IMR-90 (cell line): ENCODE measurements around the gene IGF2R. TPM values are rescaled to one million over a fixed set of nuclear protein-coding genes. Genes with fewer than 3 reads are reported as not detected.

Experiments used
- ATAC-seq: fragments of 200-7000 bp; cut with Tn5 transposase; 2 replicates; pipeline ENCODE4 v1.9.1; 2020; ENCODE audit warnings: low read depth, mild to moderate bottlenecking, moderate library complexity
- BruUV-seq: library from RNA; stranded (reverse); fragments of 400-500 nt; replicated peaks from 2 replicates; lab custom pipeline; 2021; lab: Mats Ljungman, UMichigan
- CTCF ChIA-PET: fragments of 300-600 bp; formaldehyde crosslinking; extraction: SDS; loops from one replicate; lab custom pipeline; 2021; ENCODE audit warnings: antibody characterized with exemption; lab: Yijun Ruan, JAX
- POLR2A ChIA-PET: fragments of 300-600 bp; sonication (Branson Sonifier 250); formaldehyde crosslinking; loops from one replicate; lab custom pipeline; 2022; ENCODE audit warnings: antibody characterized with exemption; ENCODE audit not compliant: unreplicated experiment; lab: Charles Lee
- DNase-seq: peaks from one replicate; pipeline ENCODE4 v3.0.0; 2013
- H2AFZ ChIP-seq: replicated peaks from 2 replicates; pipeline ENCODE3; 2013; ENCODE audit warnings: low read length, mild to moderate bottlenecking; ENCODE audit not compliant: poor library complexity
- H2AK5ac ChIP-seq: 2 replicates; pipeline ENCODE4 v1.6.1; 2013; ENCODE audit warnings: low read depth, low read length, inconsistent platforms
- H2AK9ac ChIP-seq: replicated peaks from 2 replicates; pipeline ENCODE3; 2013; ENCODE audit warnings: mild to moderate bottlenecking, low read depth, low read length, moderate library complexity; ENCODE audit not compliant: poor library complexity
- H2BK120ac ChIP-seq: 2 replicates; pipeline ENCODE4 v1.6.1; 2013; ENCODE audit warnings: low read depth, low read length, inconsistent platforms
- H2BK15ac ChIP-seq: 3 replicates; pipeline ENCODE4 v1.6.1; 2013; ENCODE audit warnings: low read depth, low read length, inconsistent platforms
- H2BK20ac ChIP-seq: 2 replicates; pipeline ENCODE4 v1.6.1; 2013; ENCODE audit warnings: low read depth, mild to moderate bottlenecking, inconsistent platforms, low read length, moderate library complexity
- H2BK5ac ChIP-seq: 2 replicates; pipeline ENCODE4 v1.6.1; 2013; ENCODE audit warnings: mild to moderate bottlenecking, low read depth, low read length, inconsistent platforms; ENCODE audit not compliant: poor library complexity, severe bottlenecking
- H3K14ac ChIP-seq: replicated peaks from 2 replicates; pipeline ENCODE4 v1.6.1; 2013; ENCODE audit warnings: low read depth, low read length, inconsistent platforms
- H3K18ac ChIP-seq: 2 replicates; pipeline ENCODE4 v1.6.1; 2013; ENCODE audit warnings: low read depth, low read length, control low read depth
- H3K23ac ChIP-seq: 2 replicates; pipeline ENCODE4 v1.6.1; 2013; ENCODE audit warnings: low read depth, low read length, inconsistent platforms
- H3K27ac ChIP-seq: 2 replicates; pipeline ENCODE4 v1.5.1; 2013; ENCODE audit warnings: mild to moderate bottlenecking, control low read depth, low read length; ENCODE audit not compliant: insufficient read depth
- H3K27me3 ChIP-seq: 2 replicates; pipeline ENCODE4 v1.6.1; 2013; ENCODE audit warnings: low read length; ENCODE audit not compliant: control insufficient read depth, insufficient read depth
- H3K36me3 ChIP-seq: 2 replicates; pipeline ENCODE4 v1.6.1; 2013; ENCODE audit warnings: low read length, mixed read lengths; ENCODE audit not compliant: control insufficient read depth, insufficient read depth
- H3K4ac ChIP-seq: 2 replicates; pipeline ENCODE4 v1.6.1; 2013; ENCODE audit warnings: low read depth, low read length, inconsistent platforms
- H3K4me1 ChIP-seq: 2 replicates; pipeline ENCODE4 v1.6.1; 2013; ENCODE audit warnings: low read length, mixed read lengths; ENCODE audit not compliant: control insufficient read depth, insufficient read depth
- H3K4me2 ChIP-seq: 2 replicates; pipeline ENCODE4 v1.6.1; 2013; ENCODE audit warnings: low read depth, mild to moderate bottlenecking, control low read depth, low read length, moderate library complexity
- H3K4me3 ChIP-seq: 2 replicates; pipeline ENCODE4 v1.5.1; 2013; ENCODE audit warnings: low read depth, mild to moderate bottlenecking, control low read depth, low read length, moderate library complexity; ENCODE audit not compliant: insufficient read depth
- H3K56ac ChIP-seq: 2 replicates; pipeline ENCODE4 v1.6.1; 2013; ENCODE audit warnings: low read length, inconsistent platforms; ENCODE audit not compliant: insufficient read depth; ENCODE audit errors: extremely low read depth
- H3K79me1 ChIP-seq, 2 experiments: 2 replicates each; pipeline ENCODE4 v1.6.1; 2013; ENCODE audit warnings: low read length in 2 of 2, inconsistent platforms in 1 of 2, low read depth in 1 of 2
- H3K9ac ChIP-seq: 2 replicates; pipeline ENCODE4 v1.6.1; 2013; ENCODE audit warnings: low read depth, low read length, control low read depth
- H3K9me1 ChIP-seq: 2 replicates; pipeline ENCODE4 v1.6.1; 2013; ENCODE audit warnings: low read length, inconsistent platforms; ENCODE audit not compliant: insufficient read depth
- H3K9me3 ChIP-seq: 2 replicates; pipeline ENCODE4 v1.6.1; 2013; ENCODE audit warnings: low read length; ENCODE audit not compliant: control insufficient read depth, insufficient read depth
- H4K20me1 ChIP-seq: 2 replicates; pipeline ENCODE4 v1.6.1; 2013; ENCODE audit warnings: low read length, inconsistent platforms; ENCODE audit not compliant: insufficient read depth
- H4K5ac ChIP-seq: 2 replicates; pipeline ENCODE4 v1.6.1; 2013; ENCODE audit warnings: mild to moderate bottlenecking, low read depth, low read length, control low read depth
- H4K8ac ChIP-seq, 2 experiments: 2 replicates each; pipeline ENCODE4 v1.6.1; 2013; ENCODE audit warnings: low read depth in 2 of 2, low read length in 2 of 2, control low read depth in 1 of 2, inconsistent platforms in 1 of 2
- H4K91ac ChIP-seq: 2 replicates; pipeline ENCODE4 v1.6.1; 2013; ENCODE audit warnings: low read depth, low read length, inconsistent platforms; ENCODE audit not compliant: insufficient read depth
- BHLHE40 ChIP-seq: fragments of 150-350 bp; IDR thresholded peaks from 2 replicates; pipeline ENCODE4 v1.6.1; 2016; ENCODE audit warnings: mild to moderate bottlenecking, low read depth, low read length
- CEBPB ChIP-seq: IDR thresholded peaks from 2 replicates; pipeline ENCODE4 v1.6.1; 2012; ENCODE audit warnings: low read depth, low read length, improper control_type of control experiment
- CHD1 ChIP-seq: IDR thresholded peaks from 2 replicates; pipeline ENCODE4 v1.6.1; 2012; ENCODE audit warnings: low read depth, low read length, improper control_type of control experiment
- CTCF ChIP-seq: conservative IDR thresholded peaks from 2 replicates; pipeline ENCODE4 v1.5.1; 2012; ENCODE audit warnings: mild to moderate bottlenecking, low read depth, low read length, improper control_type of control experiment
- ELK1 ChIP-seq: fragments of 150-350 bp; IDR thresholded peaks from 2 replicates; pipeline ENCODE4 v1.6.1; 2016; ENCODE audit warnings: low read depth, mild to moderate bottlenecking, low read length, moderate library complexity, borderline replicate concordance
- FOS ChIP-seq: fragments of 150-350 bp; IDR thresholded peaks from 2 replicates; pipeline ENCODE4 v1.6.1; 2016; ENCODE audit warnings: low read depth, low read length
- MAFK ChIP-seq: IDR thresholded peaks from 2 replicates; pipeline ENCODE4 v1.6.1; 2012; ENCODE audit warnings: low read depth, low read length, improper control_type of control experiment
- MAZ ChIP-seq: IDR thresholded peaks from 2 replicates; pipeline ENCODE4 v1.6.1; 2012; ENCODE audit warnings: low read depth, mild to moderate bottlenecking, low read length, improper control_type of control experiment, moderate library complexity, borderline replicate concordance
- MXI1 ChIP-seq: IDR thresholded peaks from 2 replicates; pipeline ENCODE4 v1.6.1; 2012; ENCODE audit warnings: low read depth, mild to moderate bottlenecking, low read length, moderate library complexity, borderline replicate concordance
- NFE2L2 ChIP-seq: fragments of 150-350 bp; IDR thresholded peaks from 2 replicates; pipeline ENCODE4 v1.6.1; 2016; ENCODE audit warnings: low read depth, mild to moderate bottlenecking, low read length
- POLR2A ChIP-seq: IDR thresholded peaks from 2 replicates; pipeline ENCODE4 v1.6.1; 2012; ENCODE audit warnings: mild to moderate bottlenecking, low read depth, low read length
- RAD21 ChIP-seq: IDR thresholded peaks from 2 replicates; pipeline ENCODE4 v1.6.1; 2012; ENCODE audit warnings: low read length, improper control_type of control experiment
- RCOR1 ChIP-seq: IDR thresholded peaks from 2 replicates; pipeline ENCODE4 v1.6.1; 2012; ENCODE audit warnings: mild to moderate bottlenecking, low read length, improper control_type of control experiment; ENCODE audit not compliant: insufficient replicate concordance
- RFX5 ChIP-seq: IDR thresholded peaks from 2 replicates; pipeline ENCODE4 v1.8.0; 2012; ENCODE audit warnings: low read depth, mild to moderate bottlenecking, low read length, moderate library complexity
- SMC3 ChIP-seq: fragments of 150-350 bp; IDR thresholded peaks from 2 replicates; pipeline ENCODE4 v1.6.1; 2016; ENCODE audit warnings: low read depth, mild to moderate bottlenecking, antibody characterized with exemption, low read length, moderate library complexity
- USF2 ChIP-seq: fragments of 150-350 bp; IDR thresholded peaks from 2 replicates; pipeline ENCODE4 v1.6.1; 2017; ENCODE audit warnings: mild to moderate bottlenecking, antibody characterized with exemption, low read length, low read depth
- WGBS, 2 experiments: methylation state at CpG; one replicate each; pipeline versions ENCODE4 v1.1.5 to v1.1.7; 2013; ENCODE audit warnings: missing lambda C conversion rate in 2 of 2; ENCODE audit not compliant: insufficient read length in 1 of 2; ENCODE audit errors: extremely low coverage in 2 of 2; 5-methylcytosine and 5-hydroxymethylcytosine counted together
- dilution Hi-C: fragments of 300-500 bp; cut with HindIII; formaldehyde crosslinking; loops from one replicate; pipeline ENCODE4 v1.14.3; 2018; ENCODE audit warnings: low sequenced_read_pairs; ENCODE audit not compliant: unreplicated experiment
- in situ Hi-C: fragments of 300-500 bp; cut with MboI; formaldehyde crosslinking; loops from 3 replicates; pipeline ENCODE4 v1.14.3; 2019; ENCODE audit warnings: low sequenced_read_pairs, inconsistent platforms, mixed read lengths
- intact Hi-C: fragments of 100-400 bp; cut with micrococcal nuclease; formaldehyde crosslinking; loops from 2 replicates; pipeline ENCODE4 v1.10.0; 2022
- polyA plus RNA-seq, 3 experiments: library from polyadenylated mRNA; depleted of rRNA; stranded (reverse); fragments of >200 nt; gene quantifications; 2 replicates each; pipeline ENCODE4 v1.2.3, GENCODE V29; 2012; ENCODE audit warnings: low replicate concordance in 1 of 3
- total RNA-seq: library from RNA; depleted of rRNA; stranded (reverse); fragments of >200 nt; gene quantifications from 2 replicates; pipeline ENCODE4 v1.2.3, GENCODE V29; 2012

IGF2R gene
- total and polyA plus RNA-seq, 2 of the 4 experiments (the other 2 are of a cell fraction), result 33.2 to 41.4 TPM

GRCh38 chr6:160106701-160107100 is 137.8 kb downstream of the IGF2R start:
- Histone ChIP-seq H3K14ac (no peak overlapping the region), H2BK15ac (no peak overlapping the region), H3K9me3 (no peaks in the 10 kb centered on the region), H3K4me2 (no peak overlapping the region), H2BK20ac (no peak overlapping the region), H3K23ac (no peak overlapping the region), H2BK120ac (no peak overlapping the region), H3K4ac (no peak overlapping the region), H2AK9ac (no peak overlapping the region), H4K8ac (no peak overlapping the region), H3K79me1 (no peaks in the 10 kb centered on the region), H2AK5ac (no peak overlapping the region), H4K91ac (no peak overlapping the region), H3K56ac (no peak overlapping the region), H3K36me3 (peaks cover 52% of the 10 kb centered on the region), H4K5ac (no peak overlapping the region), H3K18ac (no peak overlapping the region), H3K27me3 (no peaks in the 10 kb centered on the region), H3K9me1 (peaks cover 2% of the 10 kb centered on the region; the same call in 1 of the 2 replicates), H3K4me1 (no peaks in the 10 kb centered on the region), H4K20me1 (no peaks in the 10 kb centered on the region), H2AFZ (no peak overlapping the region), H3K4me3 (no peak overlapping the region), H3K9ac (no peak overlapping the region), H2BK5ac (no peak overlapping the region), H3K27ac (no peak overlapping the region)
- no peak for ATAC-seq
- 100% methylated on average over 1 of the region's 4 CpGs; no CpG with 5 or more reads in 1 of the 2 experiments for WGBS, 2 experiments
- ChIA-PET CTCF (no interaction called here), POLR2A (no interaction called here)
- no peak for TF ChIP-seq RFX5
- TF ChIP-seq CEBPB, result no peak
- no peak for TF ChIP-seq MAZ
- no peak for TF ChIP-seq SMC3
- TF ChIP-seq BHLHE40, result no peak
- TF ChIP-seq MXI1, result no peak
- no peak for TF ChIP-seq USF2
- TF ChIP-seq MAFK, result no peak
- no peak for TF ChIP-seq CTCF
- TF ChIP-seq CHD1, result no peak
- TF ChIP-seq FOS, result no peak
- no peak for TF ChIP-seq NFE2L2
- no peak for TF ChIP-seq POLR2A
- no peak for TF ChIP-seq RAD21
- TF ChIP-seq ELK1, result no peak
- TF ChIP-seq RCOR1, result no peak
- intact Hi-C loops, result no loop called here
- DNase-seq, result no peak
- BruUV-seq, result no TSS peak
- in situ Hi-C loops, result no loop called here
- dilution Hi-C loops, result no loop called here
